Osteocyte (in vitro differentiated cells): ENCODE data around the gene SLC39A3. TPM values are rescaled to one million over a fixed set of nuclear protein-coding genes. Genes with fewer than 3 reads are reported as not detected.

Experiments used
- DNase-seq: peaks from one replicate; pipeline ENCODE4 v3.0.0; 2021; ENCODE audit warnings: mixed read lengths; ENCODE audit not compliant: unreplicated experiment; ENCODE audit errors: extremely low spot score
- H3K27ac Mint-ChIP-seq: one replicate; pipeline ENCODE4 v1.8.0; 2021; ENCODE audit warnings: mild to moderate bottlenecking, mixed read lengths; ENCODE audit not compliant: unreplicated experiment
- H3K27me3 Mint-ChIP-seq: one replicate; pipeline ENCODE4 v1.8.0; 2021; ENCODE audit warnings: mixed read lengths; ENCODE audit not compliant: unreplicated experiment
- H3K36me3 Mint-ChIP-seq: one replicate; pipeline ENCODE4 v1.8.0; 2021; ENCODE audit warnings: mixed read lengths; ENCODE audit not compliant: unreplicated experiment
- H3K4me1 Mint-ChIP-seq: one replicate; pipeline ENCODE4 v1.8.0; 2021; ENCODE audit warnings: mixed read lengths; ENCODE audit not compliant: unreplicated experiment
- H3K4me3 Mint-ChIP-seq: one replicate; pipeline ENCODE4 v1.8.0; 2021; ENCODE audit warnings: mild to moderate bottlenecking, moderate library complexity, mixed read lengths; ENCODE audit not compliant: unreplicated experiment
- H3K9me3 Mint-ChIP-seq: one replicate; pipeline ENCODE4 v1.8.0; 2021; ENCODE audit warnings: mixed read lengths; ENCODE audit not compliant: unreplicated experiment
- CTCF ChIP-seq: fragments of 200-600 bp; sonication (generic); IDR thresholded peaks from 2 replicates; pipeline ENCODE4 v1.5.0; 2021; ENCODE audit warnings: antibody characterized with exemption, mild to moderate bottlenecking, moderate library complexity
- total RNA-seq: library from RNA; stranded (reverse); gene quantifications from 2 replicates; pipeline ENCODE4 v1.2.1, GENCODE V29; 2021

Gene SLC39A3
- total RNA-seq, 1 donor from 2014 or later = 36.5 TPM

- H3K27me3 Mint-ChIP-seq = no peaks in the 10 kb centered on the region
- no peak overlapping the region for H3K4me3 Mint-ChIP-seq
- no peak for DNase-seq
- no peaks in the 10 kb centered on the region for H3K9me3 Mint-ChIP-seq
- no peaks in the 10 kb centered on the region for H3K4me1 Mint-ChIP-seq
- peaks cover 18% of the 10 kb centered on the region for H3K36me3 Mint-ChIP-seq
- H3K27ac Mint-ChIP-seq = no peak overlapping the region
- no peak for TF ChIP-seq CTCF
These were observed 15.0 kb upstream of the SLC39A3 start for GRCh38 chr19:2754659-2755447.

- H3K27ac Mint-ChIP-seq = no peak overlapping the region
- no peak overlapping the region for H3K4me3 Mint-ChIP-seq
- H3K36me3 Mint-ChIP-seq = peaks cover 9% of the 10 kb centered on the region
- no peaks in the 10 kb centered on the region for H3K9me3 Mint-ChIP-seq
- no peaks in the 10 kb centered on the region for H3K4me1 Mint-ChIP-seq
- TF ChIP-seq CTCF = no peak
- H3K27me3 Mint-ChIP-seq = no peaks in the 10 kb centered on the region
- no peak for DNase-seq
These were observed 11.6 kb upstream of the SLC39A3 start for GRCh38 chr19:2751438-2751830.

- H3K4me1 Mint-ChIP-seq = no peaks in the 10 kb centered on the region
- H3K27ac Mint-ChIP-seq = no peak overlapping the region
- H3K9me3 Mint-ChIP-seq = no peaks in the 10 kb centered on the region
- no peaks in the 10 kb centered on the region for H3K27me3 Mint-ChIP-seq
- no peak overlapping the region for H3K4me3 Mint-ChIP-seq
- no peak for DNase-seq
- peaks cover 4% of the 10 kb centered on the region for H3K36me3 Mint-ChIP-seq
- TF ChIP-seq CTCF = no peak
These were observed 11.1 kb upstream of the SLC39A3 start for GRCh38 chr19:2750808-2751437.

DNA sequence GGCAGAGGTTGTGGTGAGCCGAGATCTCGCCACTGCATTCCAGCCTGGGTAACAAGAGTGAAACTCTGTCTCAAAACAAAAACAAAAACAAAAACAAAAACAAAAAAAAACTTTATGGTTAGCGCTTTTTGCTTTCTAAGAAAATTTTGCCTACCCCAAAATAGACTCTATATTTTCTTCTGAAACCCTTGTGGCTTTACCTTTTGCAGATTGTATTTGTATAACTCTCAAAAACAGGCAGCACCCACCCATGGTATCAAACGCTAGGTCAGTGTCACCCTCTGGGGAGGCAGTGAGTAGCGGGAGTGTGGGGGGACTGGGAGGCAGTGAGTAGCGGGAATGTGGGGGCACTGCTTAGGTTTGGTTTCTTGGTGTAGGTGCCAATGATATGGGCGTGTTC lies 7.5 kb upstream of the SLC39A3 start:
- Mint-ChIP-seq H3K4me3 (no peak overlapping the region), H3K36me3 (no peaks in the 10 kb centered on the region), H3K4me1 (no peaks in the 10 kb centered on the region), H3K9me3 (no peaks in the 10 kb centered on the region), H3K27ac (no peak overlapping the region), H3K27me3 (peaks cover 12% of the 10 kb centered on the region)
- DNase-seq = no peak
- no peak for TF ChIP-seq CTCF

DNA sequence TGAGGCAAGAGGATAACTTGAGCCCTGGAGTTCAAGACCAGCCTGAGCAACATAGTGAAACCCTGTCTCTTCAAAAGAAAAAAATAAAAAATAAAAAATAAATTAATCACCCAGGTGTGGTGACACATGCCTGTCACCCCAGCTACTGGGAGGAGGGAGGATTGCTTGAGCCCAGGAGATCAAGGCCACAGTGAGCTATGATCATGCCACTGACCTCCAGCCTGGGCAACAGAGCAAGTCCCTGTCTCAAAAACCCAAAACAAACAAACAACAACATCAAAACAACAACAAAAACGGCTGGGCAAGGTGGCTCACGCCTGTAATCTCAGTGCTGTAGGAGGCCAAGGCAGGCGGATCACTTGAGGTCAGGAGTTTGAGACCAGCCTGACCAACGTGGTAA lies 4.3 kb upstream of the SLC39A3 start:
- TF ChIP-seq CTCF = no peak
- peaks cover 13% of the 10 kb centered on the region for H3K27me3 Mint-ChIP-seq
- H3K9me3 Mint-ChIP-seq = no peaks in the 10 kb centered on the region
- peaks cover 7% of the 10 kb centered on the region for H3K4me1 Mint-ChIP-seq
- no peak for DNase-seq
- H3K36me3 Mint-ChIP-seq = no peaks in the 10 kb centered on the region
- H3K4me3 Mint-ChIP-seq = no peak overlapping the region
- no peak overlapping the region for H3K27ac Mint-ChIP-seq
